Measurements from ENCODE around the gene PLCB4. TPM values are rescaled to one million over a fixed set of nuclear protein-coding genes. Genes with fewer than 3 reads are reported as not detected.

Gene PLCB4
- total RNA-seq, 2 experiments from 2014 or later: 0.06 TPM; not detected in 1

DNA sequence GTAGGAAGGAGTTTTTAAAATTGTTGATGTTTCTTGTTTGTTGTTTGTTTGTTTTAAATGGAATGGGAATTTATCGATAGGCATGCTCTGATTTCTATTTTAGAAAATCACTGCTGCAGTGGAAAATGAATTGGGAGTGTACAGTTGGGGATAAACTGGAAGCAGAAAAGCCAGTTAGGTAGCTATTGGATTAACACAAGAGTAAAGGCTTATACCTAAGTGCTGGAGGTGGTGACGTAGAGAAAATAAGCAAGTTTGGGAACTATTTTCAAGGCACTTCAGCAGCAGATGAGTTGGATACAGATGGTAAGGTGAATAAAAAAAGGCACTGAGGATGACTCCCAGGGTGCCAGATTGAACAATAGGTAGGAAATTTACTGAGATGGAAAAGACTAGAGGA is 164.9 kb downstream of the PLCB4 start:
- Mint-ChIP-seq H3K27ac (no peak overlapping the region), H3K4me1 (ENCODE audit: low read depth) (no peaks in the 10 kb centered on the region), H3K4me3 (no peak overlapping the region), H3K9me3 (no peaks in the 10 kb centered on the region), H3K36me3 (ENCODE audit: low read depth) (no peaks in the 10 kb centered on the region), H3K27me3 (no peaks in the 10 kb centered on the region)
- DNase-seq: no peak
- TF ChIP-seq, protein P1, sequence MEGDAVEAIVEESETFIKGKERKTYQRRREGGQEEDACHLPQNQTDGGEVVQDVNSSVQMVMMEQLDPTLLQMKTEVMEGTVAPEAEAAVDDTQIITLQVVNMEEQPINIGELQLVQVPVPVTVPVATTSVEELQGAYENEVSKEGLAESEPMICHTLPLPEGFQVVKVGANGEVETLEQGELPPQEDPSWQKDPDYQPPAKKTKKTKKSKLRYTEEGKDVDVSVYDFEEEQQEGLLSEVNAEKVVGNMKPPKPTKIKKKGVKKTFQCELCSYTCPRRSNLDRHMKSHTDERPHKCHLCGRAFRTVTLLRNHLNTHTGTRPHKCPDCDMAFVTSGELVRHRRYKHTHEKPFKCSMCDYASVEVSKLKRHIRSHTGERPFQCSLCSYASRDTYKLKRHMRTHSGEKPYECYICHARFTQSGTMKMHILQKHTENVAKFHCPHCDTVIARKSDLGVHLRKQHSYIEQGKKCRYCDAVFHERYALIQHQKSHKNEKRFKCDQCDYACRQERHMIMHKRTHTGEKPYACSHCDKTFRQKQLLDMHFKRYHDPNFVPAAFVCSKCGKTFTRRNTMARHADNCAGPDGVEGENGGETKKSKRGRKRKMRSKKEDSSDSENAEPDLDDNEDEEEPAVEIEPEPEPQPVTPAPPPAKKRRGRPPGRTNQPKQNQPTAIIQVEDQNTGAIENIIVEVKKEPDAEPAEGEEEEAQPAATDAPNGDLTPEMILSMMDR (IDR thresholded peaks at IDR 0.05): no peak
- ChIA-PET POLR2A (no interaction called here), CTCF (no interaction called here)
- H3K4me3 ChIP-seq (ENCODE audit: low read length): no peak overlapping the region
- intact Hi-C loops (cut with DNase I, micrococcal nuclease): no loop called here
- no peaks in the 10 kb centered on the region for H3K36me3 ChIP-seq (ENCODE audit: insufficient read depth, low read length)
- no peaks in the 10 kb centered on the region for H3K9me3 ChIP-seq (ENCODE audit: control insufficient read depth in 1 of 2, insufficient read depth in 1 of 2, low read length in 2 of 2)
- H3K4me1 ChIP-seq (ENCODE audit: insufficient read depth, low read length): no peaks in the 10 kb centered on the region
- H3K27me3 ChIP-seq (ENCODE audit: control insufficient read depth in 1 of 2, insufficient read depth in 2 of 2, low read length in 2 of 2): no peaks in the 10 kb centered on the region
- no peak for ATAC-seq (ENCODE audit: poor library complexity)
- H3K27ac ChIP-seq (ENCODE audit: low read depth in 1 of 2, low read length in 2 of 2): no peak overlapping the region

DNA sequence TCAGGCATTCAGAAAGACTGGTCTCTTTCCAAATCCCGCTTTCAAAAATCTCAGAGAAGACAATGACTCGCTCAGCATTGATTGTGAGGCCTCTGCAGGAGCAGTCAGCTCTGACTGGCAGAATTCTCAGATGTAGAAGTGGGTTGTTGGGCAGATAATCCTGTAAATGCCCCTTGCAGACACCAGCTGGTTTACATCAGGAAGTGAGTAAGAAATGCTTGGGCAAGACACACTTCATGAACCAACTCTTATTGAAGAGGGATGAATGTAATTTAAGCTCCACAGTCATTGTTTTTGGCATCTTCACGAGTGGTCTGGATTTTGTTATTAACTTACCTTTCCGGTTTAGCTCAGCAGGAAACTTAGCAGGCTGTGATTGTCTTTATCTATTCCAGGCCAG is 166.6 kb downstream of the PLCB4 start:
- Histone ChIP-seq H3K27ac (ENCODE audit: low read depth in 1 of 2, low read length in 2 of 2) (no peak overlapping the region), H3K4me3 (ENCODE audit: low read length) (no peak overlapping the region), H3K27me3 (ENCODE audit: control insufficient read depth in 1 of 2, insufficient read depth in 2 of 2, low read length in 2 of 2) (no peaks in the 10 kb centered on the region), H3K36me3 (ENCODE audit: insufficient read depth, low read length) (no peaks in the 10 kb centered on the region), H3K9me3 (ENCODE audit: control insufficient read depth in 1 of 2, insufficient read depth in 1 of 2, low read length in 2 of 2) (no peaks in the 10 kb centered on the region), H3K4me1 (ENCODE audit: insufficient read depth, low read length) (no peaks in the 10 kb centered on the region)
- no peaks in the 10 kb centered on the region for H3K9me3 Mint-ChIP-seq
- intact Hi-C loops (cut with DNase I, micrococcal nuclease): no loop called here
- ATAC-seq (ENCODE audit: poor library complexity) (no peak), DNase-seq (no peak)
- H3K27ac Mint-ChIP-seq: no peak overlapping the region
- no peaks in the 10 kb centered on the region for H3K27me3 Mint-ChIP-seq
- no peak overlapping the region for H3K4me3 Mint-ChIP-seq
- TF ChIP-seq, protein P1 (IDR thresholded peaks at IDR 0.05): no peak
- H3K4me1 Mint-ChIP-seq (ENCODE audit: low read depth): no peaks in the 10 kb centered on the region
- ChIA-PET POLR2A (no interaction called here), CTCF (no interaction called here)
- H3K36me3 Mint-ChIP-seq (ENCODE audit: low read depth): no peaks in the 10 kb centered on the region

DNA sequence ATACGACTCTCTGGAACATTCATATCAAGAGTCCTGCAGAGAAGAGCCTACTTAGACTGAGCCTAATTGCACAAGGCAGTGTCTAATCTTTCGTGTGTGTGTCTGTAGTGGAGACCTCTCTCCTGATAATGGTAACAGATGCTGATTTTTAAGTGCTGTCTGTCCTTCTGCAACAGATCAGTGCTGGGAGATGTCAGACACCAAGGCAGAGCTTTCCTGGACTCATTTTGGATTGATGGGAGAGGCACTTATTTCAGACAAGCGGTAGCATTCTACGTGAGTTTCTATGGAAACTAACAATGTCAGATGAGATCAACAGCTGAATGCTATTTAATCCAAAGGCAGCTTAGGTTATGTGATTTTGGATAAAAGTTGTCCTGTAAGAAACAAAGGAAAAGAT is 167.6 kb downstream of the PLCB4 start:
- Mint-ChIP-seq H3K4me3 (no peak overlapping the region), H3K4me1 (ENCODE audit: low read depth) (no peaks in the 10 kb centered on the region), H3K27me3 (no peaks in the 10 kb centered on the region), H3K36me3 (ENCODE audit: low read depth) (no peaks in the 10 kb centered on the region), H3K27ac (no peak overlapping the region), H3K9me3 (no peaks in the 10 kb centered on the region)
- TF ChIP-seq, protein P1 (IDR thresholded peaks at IDR 0.05): no peak
- Histone ChIP-seq H3K9me3 (ENCODE audit: control insufficient read depth in 1 of 2, insufficient read depth in 1 of 2, low read length in 2 of 2) (no peaks in the 10 kb centered on the region), H3K4me3 (ENCODE audit: low read length) (no peak overlapping the region), H3K4me1 (ENCODE audit: insufficient read depth, low read length) (no peaks in the 10 kb centered on the region), H3K27me3 (ENCODE audit: control insufficient read depth in 1 of 2, insufficient read depth in 2 of 2, low read length in 2 of 2) (no peaks in the 10 kb centered on the region), H3K36me3 (ENCODE audit: insufficient read depth, low read length) (no peaks in the 10 kb centered on the region), H3K27ac (ENCODE audit: low read depth in 1 of 2, low read length in 2 of 2) (no peak overlapping the region)
- ATAC-seq (ENCODE audit: poor library complexity): no peak
- DNase-seq: no peak
- ChIA-PET POLR2A (no interaction called here), CTCF (no interaction called here)
- intact Hi-C loops (cut with DNase I, micrococcal nuclease): no loop called here

Measured in CD4-positive, alpha-beta T cell (primary cell).